GM12875 (cell line): ENCODE measurements around the gene TFDP2.
A peak's percentile ranks its signal among the peaks of the same experiment; 100 is the strongest.

Source experiments
- H3K4me3 ChIP-seq: one replicate; pipeline ENCODE4 v1.5.1; 2011; ENCODE audit warnings: low read depth, low read length, control low read depth
- CTCF ChIP-seq: IDR thresholded peaks from 2 replicates; pipeline ENCODE4 v1.5.1; 2011; ENCODE audit warnings: low read depth, mild to moderate bottlenecking, control low read depth, inconsistent platforms, low read length, moderate library complexity, borderline replicate concordance; ENCODE audit not compliant: insufficient read depth

Gene TFDP2

GRCh38 chr3:142148792-142149672, at the start of gene TFDP2:
TFDP2 (minus strand) TSS chr3:142149544; CDS start chr3:142101749, 47,795 bp downstream.
- peak within 1 kb of the TSS; percentile 83 for H3K4me3 ChIP-seq
- no peak for TF ChIP-seq CTCF

- no peak overlapping the region for H3K4me3 ChIP-seq
- no peak for TF ChIP-seq CTCF
Measured at GRCh38 chr3:142188846-142189245, 39.5 kb upstream of the TFDP2 start.

GRCh38 chr3:142180761-142181362, 31.5 kb upstream of the TFDP2 start:
- H3K4me3 ChIP-seq: no peak overlapping the region
- TF ChIP-seq CTCF: peak; percentile 50; the same call in 1 of the 2 replicates

GRCh38 chr3:142175478-142175877, 26.1 kb upstream of the TFDP2 start:
- no peak for TF ChIP-seq CTCF
- H3K4me3 ChIP-seq: no peak overlapping the region

GRCh38 chr3:142174559-142174958, 25.2 kb upstream of the TFDP2 start:
- H3K4me3 ChIP-seq: no peak overlapping the region
- no peak for TF ChIP-seq CTCF

GRCh38 chr3:142168514-142168913, 19.2 kb upstream of the TFDP2 start:
- no peak overlapping the region for H3K4me3 ChIP-seq
- TF ChIP-seq CTCF: no peak
